Measurements from ENCODE around the gene XCL1.

The XCL1 gene

DNA sequence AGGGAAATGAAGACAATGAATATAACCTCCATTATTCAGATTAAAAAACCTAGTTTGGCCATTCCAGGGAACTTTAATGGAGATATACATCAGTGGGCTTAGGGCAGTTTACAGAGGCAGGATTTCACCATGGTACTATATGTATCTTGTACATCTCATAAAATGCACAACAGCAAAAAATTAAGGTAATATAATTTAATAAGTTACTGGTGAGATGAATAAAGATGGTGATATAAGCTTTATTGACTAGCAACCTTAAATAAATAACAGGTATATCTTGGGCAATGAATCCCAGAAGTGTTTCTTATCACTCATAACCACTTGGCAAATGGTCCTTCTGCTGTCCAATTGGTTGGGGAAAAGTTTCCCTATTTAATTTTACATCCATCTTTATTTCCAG, 29.0 kb downstream of the XCL1 start:
- no peak for DNase-seq (ENCODE audit: low spot score)

DNA sequence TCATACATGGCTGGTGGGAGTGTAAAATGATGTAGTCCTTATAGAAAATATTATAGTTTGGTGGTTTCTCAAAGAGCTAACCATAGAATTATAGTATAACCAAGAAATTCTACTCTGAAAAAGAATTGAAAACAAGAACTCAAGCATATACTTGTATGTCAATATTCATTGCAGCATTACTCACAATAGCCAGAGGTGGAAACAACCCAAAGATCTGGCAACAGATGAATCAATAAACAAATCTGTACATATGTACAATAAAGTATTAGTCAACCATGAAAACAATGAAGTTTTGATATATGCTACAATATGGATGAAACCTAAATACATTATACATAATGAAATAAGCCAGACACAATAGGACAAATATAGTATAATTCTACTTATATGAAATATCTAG, 29.7 kb downstream of the XCL1 start:
- no peak for DNase-seq (ENCODE audit: low spot score)

- DNase-seq (ENCODE audit: low spot score): no peak
These were observed 31.5 kb downstream of the XCL1 start for GRCh38 chr1:168607872-168608428.

- DNase-seq (ENCODE audit: low spot score): no peak
These were observed 32.7 kb downstream of the XCL1 start for GRCh38 chr1:168608796-168609715.

- no peak for DNase-seq (ENCODE audit: low spot score)
These were observed 33.5 kb downstream of the XCL1 start for GRCh38 chr1:168609741-168610510.

DNA sequence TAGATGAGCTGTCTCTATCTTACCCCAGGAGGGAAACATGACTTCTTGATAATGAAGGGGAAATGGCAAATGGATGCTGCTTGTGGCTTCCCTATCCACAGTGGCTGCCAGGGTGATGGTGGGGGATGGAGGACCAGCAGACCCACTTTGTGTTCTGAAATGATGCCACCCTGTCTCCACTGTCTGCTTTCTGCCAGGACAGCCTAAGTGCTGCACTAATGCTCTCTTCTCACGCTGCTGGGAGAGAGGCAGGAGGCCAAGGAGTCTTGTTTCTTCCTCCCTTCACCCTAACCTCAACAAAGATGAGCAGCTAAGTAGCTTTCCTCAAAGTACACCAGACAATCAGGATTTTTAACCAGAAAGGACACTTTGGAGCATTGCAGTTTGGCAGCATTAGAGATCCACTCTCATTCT, 36.6 kb downstream of the XCL1 start:
- no peak for DNase-seq (ENCODE audit: low spot score)

DNA sequence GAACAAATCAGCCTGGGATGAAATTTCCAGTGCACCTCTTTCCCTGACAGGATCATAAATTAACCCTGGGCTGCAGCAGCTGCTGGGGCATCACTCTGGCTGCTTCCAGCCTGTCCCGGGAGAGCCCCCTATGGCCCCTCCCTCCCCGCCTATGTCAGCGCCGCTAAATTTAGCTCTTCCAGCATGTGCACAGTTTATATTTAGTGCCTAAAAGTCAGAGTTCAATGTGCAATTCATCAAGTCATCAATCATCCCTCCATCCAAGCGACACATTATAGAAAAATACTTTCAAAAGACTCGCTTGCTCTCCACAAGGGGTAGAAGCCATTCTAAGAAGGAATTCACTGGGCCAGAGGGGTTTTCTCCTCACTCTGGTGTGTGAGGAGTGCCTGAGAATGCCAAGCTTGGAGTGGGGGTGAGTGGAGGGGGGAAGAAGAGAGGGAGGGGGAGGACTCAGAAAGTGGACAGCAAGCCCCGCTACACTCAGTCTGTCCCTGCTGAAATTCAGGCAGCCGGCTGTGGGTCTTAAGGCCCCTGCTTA, 37.4 kb downstream of the XCL1 start:
- DNase-seq (ENCODE audit: low spot score): peak; percentile 15

GRCh38 chr1:168614235-168614634, 37.8 kb downstream of the XCL1 start:
- DNase-seq (ENCODE audit: low spot score): no peak

DNA sequence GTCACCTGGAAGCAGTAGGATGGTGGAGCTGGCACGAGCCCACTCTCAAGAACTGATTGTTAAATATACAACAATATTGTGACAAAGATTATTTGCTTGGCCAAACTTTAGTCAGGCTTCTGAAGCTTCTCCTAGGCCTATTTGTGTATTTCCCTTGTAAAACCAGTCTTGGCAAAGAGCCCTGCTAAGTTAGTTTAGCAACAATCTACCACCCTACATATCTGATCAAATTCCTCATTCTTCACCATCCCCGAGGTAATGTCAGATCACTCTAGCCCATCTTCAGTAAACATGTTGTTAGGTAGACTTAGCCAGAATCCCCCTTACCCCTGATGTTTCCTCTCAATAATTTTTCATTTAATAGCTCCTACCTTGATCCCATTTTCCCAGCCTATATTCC, 39.6 kb downstream of the XCL1 start:
- DNase-seq (ENCODE audit: low spot score): no peak

DNA sequence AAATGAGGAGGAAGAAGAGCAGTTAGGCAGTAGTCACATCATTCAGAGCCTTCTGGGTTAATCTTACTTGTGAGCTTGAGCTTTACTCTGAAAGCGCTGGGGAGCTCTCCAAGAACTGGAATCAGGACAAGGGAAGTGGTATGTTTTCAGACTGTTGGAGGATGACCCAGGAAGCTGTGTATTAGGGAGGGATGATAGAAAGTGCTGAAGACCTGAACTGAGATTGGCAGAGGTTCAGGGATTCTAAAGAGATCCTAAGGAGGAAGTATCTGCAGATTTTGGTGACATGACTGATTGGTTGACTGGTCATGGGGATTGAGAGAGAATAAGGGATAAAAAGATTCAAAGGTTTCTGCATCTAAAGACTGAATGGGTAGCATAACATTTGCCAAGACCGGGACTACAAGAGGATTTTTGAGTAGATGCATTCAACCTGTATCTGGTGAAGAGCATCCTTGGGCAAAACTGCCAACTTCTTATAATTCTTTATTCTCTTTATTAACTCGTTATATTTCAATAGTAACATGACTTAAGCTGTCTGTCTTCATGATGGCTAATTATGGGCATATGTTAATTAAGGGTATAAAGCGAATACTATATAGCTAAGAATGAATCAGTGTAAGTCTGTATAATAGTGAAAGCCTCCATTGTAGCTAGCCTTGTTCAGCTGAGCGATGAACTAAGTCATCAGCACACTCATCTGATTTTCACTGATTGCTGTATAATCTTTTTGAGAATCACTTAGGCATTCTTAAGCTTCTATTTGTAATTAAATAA, 41.8 kb downstream of the XCL1 start:
- DNase-seq (ENCODE audit: low spot score): no peak

DNA sequence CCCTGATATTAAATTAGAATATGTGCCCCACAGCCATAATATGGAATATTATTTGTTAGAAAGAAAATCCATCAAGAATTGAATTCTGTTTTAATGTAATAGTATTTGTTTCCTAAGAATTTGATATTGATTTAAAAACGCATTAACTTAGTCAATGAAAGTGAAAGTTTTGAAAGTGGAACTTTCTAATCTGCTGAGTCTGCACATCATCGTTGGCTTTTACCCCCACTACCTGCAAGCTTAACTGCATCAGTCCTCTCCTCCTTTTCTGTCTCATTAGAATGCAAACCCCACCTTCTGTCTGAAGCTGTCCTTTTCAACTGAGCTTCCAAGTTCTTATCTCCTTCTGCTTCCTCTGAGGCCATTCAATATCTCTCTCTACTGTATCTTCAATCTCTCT, 42.5 kb downstream of the XCL1 start:
- DNase-seq (ENCODE audit: low spot score): no peak

GRCh38 chr1:168621356-168621755, 45.0 kb downstream of the XCL1 start:
- no peak for DNase-seq (ENCODE audit: low spot score)

DNA sequence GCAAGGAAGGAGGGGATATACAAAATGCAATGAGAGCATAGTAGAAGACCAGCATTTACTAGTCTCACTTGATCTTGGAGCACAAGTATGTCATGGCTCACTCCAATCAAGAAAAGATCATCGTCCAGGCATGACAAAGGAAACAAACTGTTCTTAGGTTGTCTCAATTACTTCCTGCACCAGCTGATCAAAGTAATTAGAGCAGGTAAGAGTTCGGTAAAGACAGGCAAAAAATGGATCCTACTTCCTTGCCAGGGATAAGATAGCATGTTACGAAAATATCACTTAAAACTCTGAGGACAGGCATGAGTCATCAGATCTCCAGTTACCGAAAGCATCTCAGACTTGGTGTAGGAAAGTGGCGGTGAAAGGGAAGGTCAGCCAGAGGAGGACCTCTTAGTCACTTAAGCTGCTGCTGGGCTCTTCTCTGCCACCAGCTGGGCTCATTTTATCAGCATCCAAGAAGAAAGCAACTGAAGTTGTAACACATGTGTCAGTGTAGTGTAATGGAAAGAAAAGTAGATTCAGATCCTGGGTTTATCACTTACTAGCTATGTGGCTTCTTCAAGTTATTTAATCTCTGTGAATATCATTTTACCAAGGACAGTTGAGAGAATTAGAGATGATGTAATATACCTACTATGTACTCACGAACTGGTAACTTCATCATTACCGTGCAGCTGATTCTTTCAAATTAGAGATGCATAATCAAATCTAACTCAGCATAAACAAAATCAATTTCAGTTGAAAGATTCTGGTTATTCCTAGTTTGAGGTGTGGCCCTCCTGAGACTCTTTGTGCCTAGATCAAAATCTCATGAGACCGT, 46.8 kb downstream of the XCL1 start:
- DNase-seq (ENCODE audit: low spot score): no peak

DNA sequence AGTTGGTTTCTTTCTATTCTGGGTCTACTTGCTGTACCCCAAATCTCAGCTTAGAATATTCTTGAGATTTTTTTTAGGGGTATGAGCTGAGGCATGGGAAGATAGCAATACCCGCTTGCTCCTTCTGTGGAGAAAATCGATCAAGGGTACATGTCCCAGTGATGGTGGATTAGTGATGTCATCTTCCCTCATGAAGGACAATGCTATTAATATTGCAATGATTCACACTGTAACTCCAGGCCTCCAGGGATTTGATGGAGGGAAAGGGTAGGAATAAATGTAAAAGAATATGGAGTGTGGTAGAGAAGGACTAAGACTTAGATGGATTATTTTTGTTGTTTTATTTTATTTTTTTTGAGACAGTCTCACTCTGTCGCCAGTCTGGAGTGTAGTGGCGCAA, 47.4 kb downstream of the XCL1 start:
- no peak for DNase-seq (ENCODE audit: low spot score)

DNA sequence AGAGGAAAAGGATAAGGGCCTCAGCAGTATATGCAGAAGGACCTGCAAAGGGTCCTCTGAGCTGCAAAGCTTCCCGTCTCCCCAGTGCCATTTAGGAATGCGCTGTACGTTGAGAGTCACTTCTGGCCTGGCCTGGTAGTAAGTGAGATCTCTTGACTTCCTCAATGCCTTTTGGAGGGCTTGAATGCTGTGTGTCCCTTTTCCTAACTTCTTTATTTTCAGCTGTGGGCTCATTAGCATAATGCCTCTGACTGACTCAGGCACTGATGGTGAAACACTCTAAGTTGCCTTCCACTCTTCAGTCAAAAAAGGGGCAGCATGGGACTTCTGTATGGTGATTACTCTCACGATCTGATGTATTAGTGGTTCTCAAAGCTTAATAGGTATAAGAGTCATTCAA, 49.9 kb downstream of the XCL1 start:
- no peak for DNase-seq (ENCODE audit: low spot score)

GRCh38 chr1:168627370-168627769, 51.0 kb downstream of the XCL1 start:
- no peak for DNase-seq (ENCODE audit: low spot score)

DNA sequence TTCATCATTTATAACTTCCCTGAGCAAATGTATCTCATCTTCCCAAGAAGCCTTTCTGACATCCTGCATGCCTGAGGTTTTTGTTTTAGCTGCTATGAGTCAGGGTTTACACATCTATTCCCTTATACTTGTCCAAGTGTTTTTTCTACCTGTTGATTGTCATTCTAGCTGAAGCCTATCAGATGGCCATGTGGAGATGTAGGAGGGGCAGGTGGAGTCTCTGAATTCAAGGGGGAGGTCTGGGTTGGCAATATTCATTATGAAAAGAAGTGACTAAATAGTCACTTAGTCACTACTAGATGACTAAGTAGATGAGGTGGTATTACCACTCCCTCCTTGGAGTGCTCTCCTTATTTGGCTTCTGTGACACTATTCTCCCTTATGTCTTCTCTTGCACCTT, 52.4 kb downstream of the XCL1 start:
- no peak for DNase-seq (ENCODE audit: low spot score)

DNA sequence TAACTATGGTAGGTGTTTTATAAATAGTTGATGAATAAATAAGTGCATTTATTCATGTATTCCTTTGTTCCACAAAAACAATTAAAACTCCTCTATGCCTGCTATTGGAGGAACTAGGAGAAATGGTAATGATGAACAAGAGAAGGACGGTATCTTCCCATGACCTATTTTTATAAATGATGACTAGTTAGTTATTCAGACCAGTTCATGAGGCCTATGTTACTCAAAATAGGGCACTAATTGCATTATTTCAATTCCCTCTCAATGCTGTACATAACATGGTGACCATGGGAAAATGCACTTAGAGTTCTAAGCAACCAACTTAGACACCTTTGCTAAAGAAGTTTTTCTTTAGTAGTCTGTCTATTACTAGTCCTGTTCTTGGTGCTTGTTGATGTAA, 53.1 kb downstream of the XCL1 start:
- no peak for DNase-seq (ENCODE audit: low spot score)

All from HuH-7.5 (cell line).